ENCODE results near the gene GPR65. TPM values are rescaled to one million over a fixed set of nuclear protein-coding genes. Genes with fewer than 3 reads are reported as not detected.

Gene GPR65
- total and polyA plus RNA-seq, 9 of the 15 experiments (the other 6 are each of a cell fraction or from before 2014, with no cell fraction given), result 0.03 to 0.11 (median 0.04) TPM; not detected in 6

- H3K4me3 ChIP-seq, result no peak overlapping the region
- no peak for FAIRE-seq
- in situ Hi-C loops (cut with MboI), result loop anchor here (25.0 kb wide), 1 partner anchor 583 kb away; the partner anchor contains the start of genes PTPN21 and ZC3H14
- BruUV-seq (replicated peaks), result no TSS peak
- H3K9me1 ChIP-seq (ENCODE audit: control insufficient read depth, insufficient read depth, low read length), result no peaks in the 10 kb centered on the region
- H3K4me1 ChIP-seq (replicated peaks in 1 of 2; ENCODE audit: control insufficient read depth in 2 of 2, insufficient read depth in 2 of 2, low read length in 2 of 2), result no peaks in the 10 kb centered on the region
- POLR2A ChIA-PET, result no interaction called here
- no peaks in the 10 kb centered on the region for H3K79me2 ChIP-seq (ENCODE audit: control insufficient read depth, insufficient read depth, low read length)
- H3K27ac ChIP-seq (ENCODE audit: extremely low read depth, low read depth, low read length), result no peak overlapping the region
- WGBS (ENCODE audit: insufficient coverage, low coverage, missing lambda C conversion rate), result 45% methylated on average over 1 of the region's 1 CpG
- no peaks in the 10 kb centered on the region for H3K9me3 ChIP-seq (replicated peaks; ENCODE audit: control insufficient read depth, insufficient read depth, low read depth, low read length)
- H3K27me3 ChIP-seq (ENCODE audit: control insufficient read depth in 2 of 2, insufficient read depth in 2 of 2, low read length in 2 of 2), result no peaks in the 10 kb centered on the region
- no peak overlapping the region for H3K4me2 ChIP-seq (ENCODE audit: insufficient read depth, low read length)
- no peaks in the 10 kb centered on the region for H4K20me1 ChIP-seq (replicated peaks; ENCODE audit: control insufficient read depth, insufficient read depth, low read length)
- no peaks in the 10 kb centered on the region for H3K36me3 ChIP-seq (ENCODE audit: control insufficient read depth, insufficient read depth, low read length)
- H2AFZ ChIP-seq (ENCODE audit: low read depth, low read length), result no peak overlapping the region
- no peak overlapping the region for H3K9ac ChIP-seq (ENCODE audit: insufficient read depth in 1 of 2, low read depth in 2 of 2, low read length in 2 of 2)
- DNase-seq (ENCODE audit: extremely low read depth in 1 of 4, low spot score in 3 of 4), result no peak
- CTCF ChIA-PET (ENCODE audit: low intra/inter-chr PET ratio), result no interaction called here
- no peak for ATAC-seq
- intact Hi-C loops (cut with micrococcal nuclease), result no loop called here
- TF ChIP-seq GTF2A2 (tag; IDR thresholded peaks at IDR 0.05) (no peak), ZC3H8 (IDR thresholded peaks at IDR 0.05) (no peak), SREBF1 (IDR thresholded peaks at IDR 0.05; ENCODE audit: borderline replicate concordance, low read depth, low read length) (no peak), COPS2 (conservative IDR thresholded peaks at IDR 0.05) (no peak), CTBP1 (IDR thresholded peaks at IDR 0.05; ENCODE audit: borderline replicate concordance) (no peak), BHLHE40 (IDR thresholded peaks at IDR 0.05; ENCODE audit: low read length) (no peak), ZSCAN29 (IDR thresholded peaks at IDR 0.05) (no peak), ZNF263 (CRISPR knock-in tag; IDR thresholded peaks at IDR 0.05; ENCODE audit: borderline replicate concordance) (no peak), ARNT (IDR thresholded peaks at IDR 0.05) (no peak), POU5F1 (IDR thresholded peaks at IDR 0.05; ENCODE audit: borderline replicate concordance, low read depth, low read length, partially characterized antibody) (no peak), MYBL2 (IDR thresholded peaks at IDR 0.05; ENCODE audit: low read depth) (no peak), MYBL2 (CRISPR knock-in tag; IDR thresholded peaks at IDR 0.05; ENCODE audit: borderline replicate concordance) (no peak)
- TF ChIP-seq, protein P1, sequence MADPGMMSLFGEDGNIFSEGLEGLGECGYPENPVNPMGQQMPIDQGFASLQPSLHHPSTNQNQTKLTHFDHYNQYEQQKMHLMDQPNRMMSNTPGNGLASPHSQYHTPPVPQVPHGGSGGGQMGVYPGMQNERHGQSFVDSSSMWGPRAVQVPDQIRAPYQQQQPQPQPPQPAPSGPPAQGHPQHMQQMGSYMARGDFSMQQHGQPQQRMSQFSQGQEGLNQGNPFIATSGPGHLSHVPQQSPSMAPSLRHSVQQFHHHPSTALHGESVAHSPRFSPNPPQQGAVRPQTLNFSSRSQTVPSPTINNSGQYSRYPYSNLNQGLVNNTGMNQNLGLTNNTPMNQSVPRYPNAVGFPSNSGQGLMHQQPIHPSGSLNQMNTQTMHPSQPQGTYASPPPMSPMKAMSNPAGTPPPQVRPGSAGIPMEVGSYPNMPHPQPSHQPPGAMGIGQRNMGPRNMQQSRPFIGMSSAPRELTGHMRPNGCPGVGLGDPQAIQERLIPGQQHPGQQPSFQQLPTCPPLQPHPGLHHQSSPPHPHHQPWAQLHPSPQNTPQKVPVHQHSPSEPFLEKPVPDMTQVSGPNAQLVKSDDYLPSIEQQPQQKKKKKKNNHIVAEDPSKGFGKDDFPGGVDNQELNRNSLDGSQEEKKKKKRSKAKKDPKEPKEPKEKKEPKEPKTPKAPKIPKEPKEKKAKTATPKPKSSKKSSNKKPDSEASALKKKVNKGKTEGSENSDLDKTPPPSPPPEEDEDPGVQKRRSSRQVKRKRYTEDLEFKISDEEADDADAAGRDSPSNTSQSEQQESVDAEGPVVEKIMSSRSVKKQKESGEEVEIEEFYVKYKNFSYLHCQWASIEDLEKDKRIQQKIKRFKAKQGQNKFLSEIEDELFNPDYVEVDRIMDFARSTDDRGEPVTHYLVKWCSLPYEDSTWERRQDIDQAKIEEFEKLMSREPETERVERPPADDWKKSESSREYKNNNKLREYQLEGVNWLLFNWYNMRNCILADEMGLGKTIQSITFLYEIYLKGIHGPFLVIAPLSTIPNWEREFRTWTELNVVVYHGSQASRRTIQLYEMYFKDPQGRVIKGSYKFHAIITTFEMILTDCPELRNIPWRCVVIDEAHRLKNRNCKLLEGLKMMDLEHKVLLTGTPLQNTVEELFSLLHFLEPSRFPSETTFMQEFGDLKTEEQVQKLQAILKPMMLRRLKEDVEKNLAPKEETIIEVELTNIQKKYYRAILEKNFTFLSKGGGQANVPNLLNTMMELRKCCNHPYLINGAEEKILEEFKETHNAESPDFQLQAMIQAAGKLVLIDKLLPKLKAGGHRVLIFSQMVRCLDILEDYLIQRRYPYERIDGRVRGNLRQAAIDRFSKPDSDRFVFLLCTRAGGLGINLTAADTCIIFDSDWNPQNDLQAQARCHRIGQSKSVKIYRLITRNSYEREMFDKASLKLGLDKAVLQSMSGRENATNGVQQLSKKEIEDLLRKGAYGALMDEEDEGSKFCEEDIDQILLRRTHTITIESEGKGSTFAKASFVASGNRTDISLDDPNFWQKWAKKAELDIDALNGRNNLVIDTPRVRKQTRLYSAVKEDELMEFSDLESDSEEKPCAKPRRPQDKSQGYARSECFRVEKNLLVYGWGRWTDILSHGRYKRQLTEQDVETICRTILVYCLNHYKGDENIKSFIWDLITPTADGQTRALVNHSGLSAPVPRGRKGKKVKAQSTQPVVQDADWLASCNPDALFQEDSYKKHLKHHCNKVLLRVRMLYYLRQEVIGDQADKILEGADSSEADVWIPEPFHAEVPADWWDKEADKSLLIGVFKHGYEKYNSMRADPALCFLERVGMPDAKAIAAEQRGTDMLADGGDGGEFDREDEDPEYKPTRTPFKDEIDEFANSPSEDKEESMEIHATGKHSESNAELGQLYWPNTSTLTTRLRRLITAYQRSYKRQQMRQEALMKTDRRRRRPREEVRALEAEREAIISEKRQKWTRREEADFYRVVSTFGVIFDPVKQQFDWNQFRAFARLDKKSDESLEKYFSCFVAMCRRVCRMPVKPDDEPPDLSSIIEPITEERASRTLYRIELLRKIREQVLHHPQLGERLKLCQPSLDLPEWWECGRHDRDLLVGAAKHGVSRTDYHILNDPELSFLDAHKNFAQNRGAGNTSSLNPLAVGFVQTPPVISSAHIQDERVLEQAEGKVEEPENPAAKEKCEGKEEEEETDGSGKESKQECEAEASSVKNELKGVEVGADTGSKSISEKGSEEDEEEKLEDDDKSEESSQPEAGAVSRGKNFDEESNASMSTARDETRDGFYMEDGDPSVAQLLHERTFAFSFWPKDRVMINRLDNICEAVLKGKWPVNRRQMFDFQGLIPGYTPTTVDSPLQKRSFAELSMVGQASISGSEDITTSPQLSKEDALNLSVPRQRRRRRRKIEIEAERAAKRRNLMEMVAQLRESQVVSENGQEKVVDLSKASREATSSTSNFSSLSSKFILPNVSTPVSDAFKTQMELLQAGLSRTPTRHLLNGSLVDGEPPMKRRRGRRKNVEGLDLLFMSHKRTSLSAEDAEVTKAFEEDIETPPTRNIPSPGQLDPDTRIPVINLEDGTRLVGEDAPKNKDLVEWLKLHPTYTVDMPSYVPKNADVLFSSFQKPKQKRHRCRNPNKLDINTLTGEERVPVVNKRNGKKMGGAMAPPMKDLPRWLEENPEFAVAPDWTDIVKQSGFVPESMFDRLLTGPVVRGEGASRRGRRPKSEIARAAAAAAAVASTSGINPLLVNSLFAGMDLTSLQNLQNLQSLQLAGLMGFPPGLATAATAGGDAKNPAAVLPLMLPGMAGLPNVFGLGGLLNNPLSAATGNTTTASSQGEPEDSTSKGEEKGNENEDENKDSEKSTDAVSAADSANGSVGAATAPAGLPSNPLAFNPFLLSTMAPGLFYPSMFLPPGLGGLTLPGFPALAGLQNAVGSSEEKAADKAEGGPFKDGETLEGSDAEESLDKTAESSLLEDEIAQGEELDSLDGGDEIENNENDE (IDR thresholded peaks at IDR 0.05; ENCODE audit: low read depth, low read length), result no peak
- TF ChIP-seq, protein P2, sequence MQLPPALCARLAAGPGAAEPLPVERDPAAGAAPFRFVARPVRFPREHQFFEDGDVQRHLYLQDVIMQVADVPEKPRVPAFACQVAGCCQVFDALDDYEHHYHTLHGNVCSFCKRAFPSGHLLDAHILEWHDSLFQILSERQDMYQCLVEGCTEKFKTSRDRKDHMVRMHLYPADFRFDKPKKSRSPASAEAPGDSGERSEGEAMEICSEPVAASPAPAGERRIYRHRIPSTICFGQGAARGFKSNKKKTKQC (CRISPR knock-in tag; IDR thresholded peaks at IDR 0.05), result no peak
Observed at GRCh38 chr14:87979689-87980088, 25.2 kb upstream of the GPR65 start.

All from K562 (cell line).